GM03348 (cell line): ENCODE measurements around the gene PALLD.
"Not testable (repeated sequence)": the region's sequence is repeated elsewhere in the genome, so short reads cannot be mapped to it uniquely, and the experiment has no call there.

Experiments used
- DNase-seq: peaks from one replicate; pipeline ENCODE4 v3.0.0; 2012; ENCODE audit warnings: low spot score

PALLD gene

DNA sequence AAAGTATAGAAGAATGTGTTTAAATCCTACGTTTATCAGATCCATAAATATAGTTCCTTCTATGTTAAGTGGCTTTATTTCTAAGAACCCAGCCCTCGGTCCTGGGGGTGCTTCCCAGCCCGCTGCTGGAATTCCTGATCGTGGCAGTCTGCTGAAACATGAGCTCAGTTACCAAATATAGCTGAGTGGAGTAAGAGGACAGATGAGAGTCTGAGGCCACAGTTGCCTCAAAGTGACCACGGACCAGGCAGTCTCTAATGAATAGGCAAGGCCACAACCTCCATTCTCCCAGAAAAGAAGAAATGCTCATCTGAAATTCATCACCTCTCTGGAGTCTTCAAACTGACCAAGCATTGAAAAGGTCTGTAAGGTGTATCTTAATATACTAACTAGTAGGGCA, at the start of gene PALLD:
PALLD (plus strand) TSS at position 219 of the 400 bp plus-strand sequence.
- peak; percentile 32 for DNase-seq

DNA sequence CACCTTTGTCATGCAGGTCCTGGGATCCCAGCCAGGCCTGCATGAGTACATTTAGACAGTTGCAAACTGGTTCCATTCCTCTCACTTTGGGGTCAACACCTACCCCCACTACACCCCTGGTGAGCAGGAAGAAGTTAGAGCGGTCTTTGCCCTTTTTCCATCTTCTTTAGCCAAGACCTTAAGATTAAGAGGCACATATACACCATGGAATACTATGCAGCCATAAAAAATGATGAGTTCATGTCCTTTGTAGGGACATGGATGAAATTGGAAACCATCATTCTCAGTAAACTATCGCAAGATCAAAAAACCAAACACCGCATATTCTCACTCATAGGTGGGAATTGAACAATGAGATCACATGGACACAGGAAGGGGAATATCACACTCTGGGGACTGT, 47.8 kb upstream of the PALLD start:
- DNase-seq, result not testable (repeated sequence)

DNA sequence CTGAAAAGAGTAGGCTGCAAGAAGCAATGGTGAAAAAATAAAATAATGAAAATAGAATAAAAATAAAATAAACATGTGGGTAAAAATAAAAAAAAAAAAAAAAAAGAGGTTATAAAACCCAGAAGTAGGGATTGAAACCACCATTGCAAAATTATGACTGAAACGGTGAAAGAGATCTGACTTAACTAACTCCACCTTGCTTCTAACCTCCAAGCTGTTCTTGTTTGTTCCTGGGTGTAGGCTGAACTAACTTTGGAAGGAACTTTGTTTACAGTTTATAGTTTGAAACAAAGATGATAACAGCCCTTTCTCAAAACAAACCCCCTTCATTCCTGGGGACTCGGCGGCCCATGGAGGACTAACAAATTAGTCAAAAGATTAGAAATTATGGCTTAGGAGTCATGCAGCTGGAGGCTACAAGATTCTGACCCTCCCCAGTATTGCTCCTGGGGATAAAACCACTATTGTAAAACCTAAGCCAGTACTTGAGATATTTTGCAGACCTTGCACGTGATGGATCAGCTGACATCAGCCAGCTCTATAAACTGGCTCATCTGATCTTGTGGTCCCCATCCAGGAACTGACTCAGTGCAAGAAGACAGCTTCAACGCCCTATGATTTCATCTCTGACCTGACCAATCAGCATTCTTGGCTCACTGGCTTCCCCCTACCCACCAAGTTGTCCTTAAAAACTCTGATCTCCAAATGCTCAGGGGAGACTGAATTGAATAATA, 47.0 kb upstream of the PALLD start:
- no peak for DNase-seq

DNA sequence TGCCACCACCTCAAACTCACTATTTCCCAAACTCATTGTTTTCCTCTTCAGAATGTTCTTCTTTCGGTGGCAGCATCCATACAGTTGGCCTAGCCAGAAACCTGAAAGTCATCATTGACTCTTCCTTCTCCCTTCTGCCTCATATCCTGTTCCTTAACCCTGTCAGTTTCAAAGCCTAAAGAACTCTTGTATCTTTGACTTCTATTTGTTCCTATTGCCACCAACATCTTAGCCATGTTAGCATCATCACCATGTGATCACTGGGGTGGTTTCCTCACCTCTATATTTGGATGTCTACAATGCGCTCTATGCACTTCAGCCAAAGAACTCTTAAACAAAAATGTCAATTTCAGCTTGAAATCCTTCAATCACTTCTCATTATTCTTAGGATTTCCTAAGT, 45.5 kb upstream of the PALLD start:
- DNase-seq, result no peak

DNA sequence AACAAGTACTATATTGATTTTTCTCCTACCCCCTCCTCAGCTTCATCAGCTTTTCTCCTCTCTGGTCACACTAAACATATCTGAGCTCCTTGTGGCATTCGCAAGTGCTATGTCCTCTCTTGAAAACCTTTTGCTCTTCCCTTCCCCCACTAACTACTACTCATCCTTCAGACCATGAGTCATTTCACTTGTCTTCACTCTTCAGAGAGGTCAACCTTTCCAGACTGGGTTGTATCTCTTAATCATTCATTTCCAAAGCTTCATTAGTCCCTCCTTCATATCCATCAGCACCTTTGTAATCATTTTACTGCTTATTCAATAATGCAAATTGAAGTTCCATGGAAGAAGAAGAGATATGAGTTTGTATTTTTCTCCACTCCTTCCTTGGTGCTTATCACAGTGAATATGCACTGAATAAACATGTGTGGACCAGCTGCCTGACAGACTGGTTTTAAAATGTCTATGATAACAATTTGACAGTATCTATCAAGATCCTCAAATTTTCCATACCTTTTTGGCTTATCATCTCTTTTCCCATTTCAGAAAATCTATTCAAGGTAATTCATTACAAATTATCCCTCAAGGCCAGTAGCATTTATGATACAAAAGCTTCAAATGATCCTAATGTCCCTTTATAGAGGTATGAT, 45.0 kb upstream of the PALLD start:
- DNase-seq, result peak; percentile 10

DNA sequence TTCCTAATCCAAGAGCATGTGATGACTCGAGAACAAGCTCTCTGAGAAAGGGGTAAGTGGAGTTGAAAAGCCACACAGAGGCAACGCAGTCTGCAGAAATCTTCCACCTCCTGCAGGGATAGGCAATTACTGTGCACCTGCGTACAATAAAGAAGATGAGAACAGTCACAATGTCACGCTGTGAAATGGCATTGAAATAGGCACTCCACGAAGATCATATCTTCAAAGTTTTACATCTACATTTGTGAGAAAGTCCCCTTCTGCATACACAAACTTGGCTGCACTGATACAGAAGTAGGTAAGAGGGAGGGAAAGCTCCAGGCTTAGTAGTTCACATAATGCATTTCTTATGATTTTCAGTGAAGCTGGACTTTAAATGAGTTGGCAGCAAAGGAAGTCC, 43.7 kb upstream of the PALLD start:
- no peak for DNase-seq

DNA sequence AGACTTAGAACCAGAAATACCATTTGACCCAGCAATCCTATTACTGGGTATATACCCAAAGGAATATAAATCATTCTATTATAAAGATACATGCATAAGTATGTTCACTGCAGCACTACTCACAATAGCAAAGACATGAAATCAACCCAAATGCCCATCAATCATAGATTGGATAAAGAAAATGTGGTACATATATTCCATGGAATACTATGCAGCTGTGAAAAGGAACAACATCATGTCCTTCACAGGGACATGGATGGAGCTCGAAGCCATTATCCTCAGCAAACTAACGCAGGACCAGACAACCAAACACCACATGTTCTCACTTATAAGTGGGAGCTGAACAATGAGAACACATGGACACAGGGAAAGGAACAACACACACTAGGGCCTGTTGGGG, 38.6 kb upstream of the PALLD start:
- not testable (repeated sequence) for DNase-seq

DNA sequence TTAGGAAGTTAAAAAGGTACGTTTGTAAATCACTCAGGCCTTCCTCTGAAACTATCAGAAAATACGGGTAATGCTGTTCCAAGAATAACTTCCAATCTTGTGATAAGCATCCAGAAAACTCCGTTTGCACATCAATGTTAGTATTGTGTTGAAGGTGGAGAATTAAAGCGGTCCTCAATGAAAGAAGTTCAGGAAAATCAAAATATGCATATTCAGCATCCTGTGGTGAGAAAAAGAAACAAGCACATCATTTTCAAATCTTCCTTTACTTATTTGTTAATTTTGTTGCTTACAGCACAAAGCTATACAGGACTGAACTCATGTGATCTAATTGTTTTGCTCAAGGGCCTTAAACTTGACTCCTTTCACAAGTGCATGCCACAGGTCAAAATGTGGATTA, 35.0 kb upstream of the PALLD start:
- no peak for DNase-seq

DNA sequence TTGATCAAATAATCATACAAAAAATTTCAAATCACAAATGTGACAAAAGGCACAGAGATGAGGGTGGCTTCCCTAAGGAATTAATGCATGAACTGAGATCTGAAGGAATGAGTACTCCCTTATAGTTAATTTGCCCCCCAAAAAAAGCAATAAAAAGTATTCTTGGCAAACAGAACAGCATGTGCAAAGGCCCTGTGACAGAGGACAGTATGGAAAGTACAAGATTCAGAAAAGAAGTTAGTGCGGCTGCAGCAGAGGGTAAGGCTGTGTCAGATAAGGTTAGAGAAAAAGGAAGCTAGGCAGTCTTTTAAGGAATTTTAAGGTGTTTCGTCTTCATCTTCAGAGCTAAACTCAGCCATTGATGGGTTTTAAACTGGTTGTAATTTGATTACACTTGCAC, 23.9 kb upstream of the PALLD start:
- no peak for DNase-seq

DNA sequence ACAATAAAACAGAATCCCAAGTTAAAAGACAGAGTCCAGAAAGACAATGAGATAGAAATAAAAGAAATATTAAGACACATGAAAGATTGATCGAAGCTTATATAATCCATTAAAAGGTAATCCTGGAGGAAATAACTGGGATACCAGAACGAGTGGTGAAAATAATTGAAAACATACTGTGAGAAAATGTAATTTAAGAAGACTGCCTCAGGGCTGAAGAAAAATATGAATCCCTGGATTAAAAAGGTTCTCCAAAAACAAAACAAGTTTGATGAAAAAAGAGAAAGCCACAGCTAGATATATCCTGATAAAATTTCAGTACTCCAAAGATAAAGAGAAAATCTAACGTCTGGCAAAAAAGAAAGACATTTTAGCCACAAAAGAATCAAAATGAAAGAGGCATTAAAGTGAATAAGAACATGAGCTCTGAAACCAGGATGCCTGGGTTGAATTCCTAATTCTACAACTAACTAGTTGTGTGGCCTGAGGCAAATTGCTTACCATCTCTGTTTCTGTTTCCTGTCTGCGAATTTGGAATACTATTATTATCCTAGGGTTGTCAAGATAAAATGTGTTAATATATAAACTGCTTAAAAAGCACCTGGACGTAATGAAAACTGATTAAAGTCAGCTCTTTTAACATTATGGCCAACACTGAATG, 22.1 kb upstream of the PALLD start:
- no peak for DNase-seq

DNA sequence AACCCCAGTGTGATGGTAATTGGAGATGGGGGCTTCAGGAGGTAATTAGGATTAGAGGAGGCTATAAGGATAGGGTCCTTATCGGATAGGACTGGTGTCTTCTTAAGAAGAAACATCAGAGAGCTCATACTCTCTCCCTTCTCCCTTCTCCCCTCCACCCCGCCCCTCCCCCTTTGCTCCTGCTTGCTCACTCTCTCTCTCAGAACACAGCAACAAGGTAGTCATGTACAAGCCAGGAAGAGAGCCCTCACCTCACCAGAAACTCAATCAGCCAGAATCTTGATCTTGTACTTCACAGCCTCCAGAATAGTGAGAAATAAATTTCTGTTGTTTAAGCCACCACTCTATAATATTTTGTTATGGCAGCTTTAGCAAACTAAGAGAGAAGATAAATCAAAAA, 21.1 kb upstream of the PALLD start:
- DNase-seq, result no peak

DNA sequence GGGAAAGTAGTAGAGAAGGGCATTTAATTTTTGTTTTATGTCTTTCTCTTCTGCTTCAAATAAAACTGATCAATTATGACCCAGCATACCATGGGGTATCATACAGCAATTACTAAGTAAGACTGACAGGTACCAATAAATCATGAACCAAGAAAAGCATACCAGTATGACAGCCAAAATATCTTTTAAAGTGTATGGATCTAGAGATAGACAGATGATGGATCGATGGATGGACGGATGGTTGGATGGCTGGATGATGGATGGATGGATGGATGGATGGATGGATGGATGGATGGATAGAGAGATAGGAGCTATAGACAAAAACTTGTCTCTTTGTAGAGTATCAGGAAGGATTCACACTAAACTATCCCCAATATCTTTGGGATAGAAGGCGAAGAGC, 18.0 kb upstream of the PALLD start:
- no peak for DNase-seq

DNA sequence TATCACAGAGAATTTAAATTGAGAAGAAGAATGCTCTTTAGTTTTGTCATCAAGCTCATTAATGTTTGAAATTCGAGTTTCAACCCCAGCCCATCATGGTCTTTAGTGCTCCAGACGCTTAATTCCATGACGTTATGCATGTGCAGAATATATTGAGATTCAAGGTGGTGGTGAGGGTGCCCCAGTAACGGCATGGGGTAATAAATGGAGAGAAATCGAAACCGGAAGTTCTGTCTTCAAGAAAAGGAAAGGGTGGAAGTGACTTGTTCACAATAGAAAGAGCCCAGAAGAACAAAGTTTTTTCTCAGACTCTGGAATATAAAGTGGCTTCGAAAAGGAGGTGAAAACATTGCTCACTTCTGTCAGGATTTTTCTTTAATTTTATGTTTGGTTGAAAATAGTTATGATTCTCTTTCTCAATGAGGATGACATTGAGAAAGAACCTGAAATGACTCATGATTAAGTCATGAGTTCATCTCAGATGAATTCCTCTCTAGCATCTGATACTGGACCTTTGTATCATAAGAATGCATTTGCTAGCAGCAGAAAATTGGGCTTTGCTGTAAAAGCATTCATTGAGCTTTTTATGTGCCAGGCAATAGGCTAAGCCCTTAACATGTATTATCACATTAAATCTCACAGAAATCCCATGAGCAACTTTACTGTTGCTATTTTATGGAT, 15.8 kb upstream of the PALLD start:
- DNase-seq, result peak; percentile 67

DNA sequence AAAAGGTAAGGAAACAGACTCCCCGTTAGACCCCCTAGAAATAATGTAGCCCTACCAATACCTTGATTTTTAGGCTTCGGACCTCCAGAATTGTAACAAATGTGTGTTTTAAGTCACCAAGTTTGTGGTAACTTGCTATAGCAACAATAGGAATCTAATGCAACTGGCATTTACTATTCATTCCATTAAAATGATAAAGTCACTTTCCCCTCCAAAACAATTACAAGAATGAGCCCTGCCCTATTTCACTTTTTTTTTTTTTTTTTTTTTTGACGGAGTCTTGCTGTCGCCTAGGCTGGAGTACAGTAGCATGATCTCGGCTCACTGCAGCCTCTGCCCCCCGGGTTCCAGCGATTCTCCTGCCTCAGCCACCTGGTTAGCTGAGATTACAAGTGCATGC, 13.0 kb upstream of the PALLD start:
- peak; percentile 43 for DNase-seq

DNA sequence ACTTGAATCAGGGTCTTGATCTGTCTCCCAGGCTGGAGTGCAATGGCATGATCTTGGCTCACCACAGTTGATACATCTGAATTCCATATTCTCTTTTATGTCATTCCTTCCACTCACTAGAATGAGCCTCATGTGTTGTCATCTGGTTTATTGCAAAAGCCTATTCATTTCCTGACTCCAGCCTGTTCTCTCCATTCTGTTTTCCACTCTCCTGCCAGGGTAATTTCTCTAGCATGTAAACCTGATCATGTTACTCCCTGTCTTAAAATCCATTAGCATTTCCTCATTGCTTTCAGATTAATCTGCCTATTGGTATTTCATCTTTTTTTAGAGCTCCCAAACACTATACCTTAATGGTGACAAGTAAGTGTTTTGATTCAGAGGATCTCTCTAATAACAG, 12.2 kb upstream of the PALLD start:
- DNase-seq, result peak; percentile 65

DNA sequence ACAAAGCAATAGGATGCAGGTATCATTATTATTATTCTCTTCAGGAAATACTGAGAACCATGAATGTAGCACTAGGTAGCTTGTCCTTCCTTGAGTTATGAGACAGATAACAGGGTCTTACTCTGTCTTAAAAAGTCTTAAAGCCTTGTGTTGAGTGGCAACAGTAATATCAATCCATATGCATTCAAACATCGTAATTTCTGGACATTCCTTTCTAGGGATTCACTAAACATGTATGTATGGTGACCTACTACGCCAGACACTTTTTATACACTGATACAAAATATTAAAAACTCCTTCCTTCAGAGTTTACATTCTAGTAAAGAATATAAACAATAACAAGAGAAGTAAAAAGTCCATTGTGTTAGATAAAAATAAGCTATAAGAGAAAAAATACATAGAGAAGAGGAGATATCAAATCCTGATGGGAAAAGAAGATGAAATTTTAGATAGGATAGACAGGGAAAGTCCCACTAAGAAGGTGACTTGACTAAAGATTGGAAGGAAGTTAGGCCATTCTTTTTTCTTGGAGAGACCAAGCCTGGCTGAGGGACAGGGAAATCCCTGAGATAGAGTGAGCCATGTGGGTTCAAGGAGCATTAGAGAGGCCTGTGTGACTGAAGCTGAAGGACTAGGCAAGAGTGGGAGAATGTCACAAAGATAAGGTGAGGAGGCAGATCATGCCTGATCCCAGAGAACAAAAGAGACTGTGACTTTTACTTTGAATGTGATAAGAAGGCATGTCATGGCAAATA, 11.5 kb upstream of the PALLD start:
- DNase-seq, result no peak

DNA sequence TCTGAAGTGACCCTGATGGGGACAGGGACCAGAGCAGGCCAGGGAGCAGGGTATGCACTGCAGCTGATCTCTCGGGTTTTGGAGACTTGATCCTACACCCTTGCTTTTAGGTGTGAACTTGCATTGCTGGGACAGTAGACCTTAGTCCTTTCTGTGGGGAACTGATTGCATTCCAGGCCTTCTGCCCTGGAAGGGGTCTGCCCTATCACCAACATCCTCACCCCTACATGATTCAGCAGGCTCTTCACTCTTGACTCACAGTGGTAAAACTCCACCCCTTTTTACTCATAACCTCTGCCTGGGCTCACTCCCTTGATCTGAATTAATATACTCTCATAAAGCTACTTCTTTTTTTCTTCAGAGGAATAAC, 10.0 kb upstream of the PALLD start:
- DNase-seq, result peak; percentile 59

DNA sequence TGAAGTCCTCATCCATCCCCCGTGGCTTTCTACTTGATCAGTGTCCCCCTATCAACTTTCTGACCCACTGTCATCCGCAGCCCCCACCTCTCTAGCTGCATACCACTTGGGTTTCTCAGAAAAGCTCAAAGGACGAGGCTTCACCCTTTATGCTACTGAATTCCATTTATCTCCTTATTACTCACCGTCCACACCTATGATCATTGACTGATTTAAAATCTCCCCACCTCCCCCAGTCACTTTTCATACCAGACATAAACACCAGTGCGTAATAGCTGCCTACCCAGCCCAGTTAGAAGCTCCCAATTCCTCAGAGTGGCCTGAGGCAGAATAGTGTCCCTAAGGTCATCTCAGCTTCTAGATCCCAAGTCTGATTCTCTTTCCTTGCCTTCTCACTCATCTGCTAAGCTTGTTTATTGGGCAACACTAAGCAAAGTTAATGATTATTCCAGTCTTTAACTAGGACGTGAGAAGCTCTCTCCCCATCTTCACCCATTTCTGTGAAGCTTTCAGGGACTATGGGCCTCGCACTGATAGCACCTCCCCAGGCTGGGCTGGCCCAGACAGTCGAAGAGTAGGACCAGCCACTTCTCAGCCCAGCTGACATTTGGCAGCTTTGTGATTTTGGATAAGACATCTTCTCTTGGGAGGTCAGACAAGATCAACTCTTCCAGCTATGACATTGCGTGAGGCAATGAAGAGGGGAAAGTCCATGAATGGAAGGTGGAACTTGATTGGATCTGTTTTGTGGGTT, 9.4 kb upstream of the PALLD start:
- DNase-seq, result peak; percentile 16

DNA sequence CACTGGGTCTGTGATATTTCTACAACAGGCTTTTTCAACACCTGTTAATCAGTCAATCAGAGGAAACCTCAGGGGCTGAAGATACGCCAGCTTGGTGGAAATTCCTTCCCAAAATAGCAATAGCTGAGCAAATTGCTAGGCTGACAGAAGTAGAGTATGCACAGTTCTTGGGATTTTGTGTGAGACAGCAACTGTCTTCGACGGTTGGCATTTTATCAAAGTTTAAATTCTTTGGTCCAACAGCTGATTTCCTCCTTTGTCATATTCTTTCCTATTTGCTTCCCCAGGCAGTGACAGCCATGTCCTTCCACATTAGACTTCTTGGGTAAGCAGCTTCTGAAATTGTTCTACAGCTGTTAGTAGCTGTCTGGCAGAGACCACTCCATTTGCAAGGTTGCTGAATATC, 8.0 kb upstream of the PALLD start:
- no peak for DNase-seq

DNA sequence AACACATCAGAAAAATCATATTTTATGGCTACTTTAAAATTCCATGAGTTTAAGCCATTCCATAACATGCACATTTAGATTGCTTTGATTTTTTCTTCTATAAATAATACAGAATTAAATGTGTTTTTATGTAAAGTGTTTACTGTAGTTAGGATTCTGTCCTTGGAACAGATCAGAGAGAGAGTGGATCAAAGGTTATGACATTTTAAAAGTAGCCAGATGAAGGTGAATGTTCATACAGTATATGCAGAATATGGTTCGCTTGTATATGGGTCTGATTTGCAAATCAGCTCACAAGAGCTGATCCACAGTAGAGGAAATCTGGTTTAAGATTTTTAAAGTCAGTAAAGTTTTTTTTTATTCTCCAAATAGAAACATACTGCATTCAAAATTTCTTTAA, 7.2 kb upstream of the PALLD start:
- DNase-seq, result no peak

DNA sequence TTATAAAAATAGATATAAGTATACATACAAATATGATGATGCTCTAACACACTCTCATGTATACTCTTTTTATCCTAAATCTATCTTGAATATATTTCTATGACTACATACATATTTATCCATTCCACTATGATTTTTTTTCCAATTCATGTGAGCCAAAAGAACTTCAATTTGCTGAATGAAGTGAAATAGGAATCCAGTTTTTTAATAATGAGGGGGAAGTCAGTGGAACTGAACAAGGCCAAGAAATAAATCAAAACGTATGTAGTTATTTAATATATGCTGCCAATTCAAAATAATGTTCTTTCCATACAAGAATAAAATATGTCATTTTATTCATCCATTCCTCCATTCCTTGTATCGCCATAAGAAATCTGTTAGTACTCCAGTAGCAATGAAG, 6.1 kb upstream of the PALLD start:
- no peak for DNase-seq
